HG03066 (cell line): Measurements from ENCODE around the gene WFDC10B.
"Not testable (repeated sequence)": the region's sequence is repeated elsewhere in the genome, so short reads cannot be mapped to it uniquely, and the experiment has no call there.

ENCODE experiments used
- ATAC-seq: cut with Tn5 transposase; IDR thresholded peaks from one replicate; pipeline ENCODE4 v1.9.1; 2021; ENCODE audit warnings: low read depth; ENCODE audit not compliant: unreplicated experiment

Gene WFDC10B

GRCh38 chr20:45704969-45705637 is at the start of gene WFDC10B:
Gene WFDC10B (minus strand): TSS chr20:45705019. CDS start chr20:45685992, 19,027 bp downstream.
- ATAC-seq: no peak

DNA sequence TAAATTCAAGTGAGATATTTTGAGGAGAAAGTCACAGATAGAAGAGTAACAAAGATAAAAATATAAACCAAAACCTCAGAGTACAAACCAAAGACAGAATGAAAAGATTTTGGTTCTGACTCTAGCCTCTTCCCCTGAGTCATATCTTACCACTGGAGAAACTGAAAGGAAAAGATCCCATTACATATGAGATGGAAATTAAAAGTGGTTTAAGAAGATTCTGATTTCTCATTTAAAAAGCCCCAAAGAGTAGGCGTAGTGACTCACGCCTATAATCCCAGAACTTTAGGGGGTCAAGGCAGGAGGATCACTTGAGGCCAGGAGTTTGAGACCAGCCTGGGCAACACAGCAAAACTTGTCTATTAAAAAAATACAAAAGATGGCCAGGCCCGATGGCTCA is 47.9 kb upstream of the WFDC10B start:
- ATAC-seq: no peak

DNA sequence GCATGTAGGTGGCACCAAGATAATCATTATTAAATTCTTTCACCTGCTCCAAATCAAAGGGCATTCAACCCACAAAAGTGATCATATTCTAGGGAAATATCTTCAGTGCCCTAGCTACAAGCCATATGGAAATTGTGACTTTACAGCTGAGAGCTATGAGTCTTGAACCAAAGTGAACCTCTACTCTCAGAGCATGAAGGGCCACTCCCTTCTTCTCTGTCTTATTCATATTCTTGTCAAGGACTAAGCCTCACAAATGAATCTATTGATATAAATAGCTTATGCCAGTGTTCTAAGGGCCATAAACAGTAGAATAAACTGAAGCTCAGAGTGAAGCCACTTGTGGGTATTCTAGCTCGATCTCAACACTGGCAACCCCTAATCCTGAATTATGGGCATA is 46.9 kb upstream of the WFDC10B start:
- no peak for ATAC-seq

DNA sequence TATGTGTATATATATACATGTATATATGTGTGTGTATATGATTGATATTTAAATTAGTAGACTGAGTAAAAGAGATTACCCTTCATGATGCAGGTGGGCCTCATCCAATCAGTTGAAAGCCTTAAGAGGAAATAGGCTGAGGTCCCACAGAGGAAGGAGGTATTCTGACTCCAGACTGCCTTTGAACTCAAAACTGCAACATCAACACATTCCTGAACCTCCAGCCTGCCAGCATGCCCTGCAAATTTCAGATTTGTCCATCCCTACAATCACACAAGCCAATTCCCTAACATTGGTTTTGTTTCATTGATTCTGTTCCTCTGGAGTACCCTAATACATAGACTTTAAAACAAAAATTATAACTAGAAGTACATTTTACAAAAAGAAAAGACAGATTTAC is 40.2 kb upstream of the WFDC10B start:
- no peak for ATAC-seq

- ATAC-seq: no peak
These were observed 37.8 kb upstream of the WFDC10B start for GRCh38 chr20:45742596-45742995.

DNA sequence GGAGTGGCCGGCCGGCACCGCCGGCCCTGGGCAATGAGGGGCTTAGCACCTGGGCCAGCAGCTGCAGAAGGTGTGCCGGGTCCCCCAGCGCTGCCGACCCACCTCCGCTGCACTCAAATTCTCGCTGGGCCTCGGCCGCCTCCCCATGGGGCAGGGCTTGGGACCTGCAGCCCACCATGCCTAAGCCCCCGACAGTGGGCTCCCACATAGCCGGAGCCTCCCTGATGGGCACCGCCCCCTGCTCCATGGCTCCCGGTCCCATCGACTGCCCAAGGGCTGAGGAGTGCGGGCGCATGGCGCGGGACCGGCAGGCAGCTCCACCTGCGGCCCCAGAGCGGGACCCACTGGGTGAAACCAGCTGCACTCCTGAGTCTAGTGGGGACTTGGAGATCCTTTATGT is 31.2 kb upstream of the WFDC10B start:
- no peak for ATAC-seq

GRCh38 chr20:45735552-45735951 is 30.7 kb upstream of the WFDC10B start:
- ATAC-seq: no peak

DNA sequence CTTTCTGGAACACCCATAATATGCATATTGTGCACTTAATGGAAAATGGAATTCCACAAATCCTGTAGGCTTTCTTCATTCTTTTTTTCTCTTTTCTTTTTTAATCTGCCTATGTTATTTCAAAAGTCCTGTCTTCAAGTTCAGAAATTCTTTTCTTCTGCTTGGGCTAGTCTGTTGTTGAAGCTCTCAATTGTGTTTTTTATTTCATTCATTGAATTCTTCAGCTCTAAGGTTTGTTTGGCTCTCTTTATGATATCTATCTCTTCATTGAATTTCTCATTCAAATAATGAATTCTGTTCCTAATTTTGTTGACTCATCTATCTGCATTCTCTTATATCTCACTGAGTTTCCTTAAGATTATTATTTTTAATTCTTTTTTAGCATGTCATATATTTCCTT is 27.4 kb upstream of the WFDC10B start:
- ATAC-seq: no peak

DNA sequence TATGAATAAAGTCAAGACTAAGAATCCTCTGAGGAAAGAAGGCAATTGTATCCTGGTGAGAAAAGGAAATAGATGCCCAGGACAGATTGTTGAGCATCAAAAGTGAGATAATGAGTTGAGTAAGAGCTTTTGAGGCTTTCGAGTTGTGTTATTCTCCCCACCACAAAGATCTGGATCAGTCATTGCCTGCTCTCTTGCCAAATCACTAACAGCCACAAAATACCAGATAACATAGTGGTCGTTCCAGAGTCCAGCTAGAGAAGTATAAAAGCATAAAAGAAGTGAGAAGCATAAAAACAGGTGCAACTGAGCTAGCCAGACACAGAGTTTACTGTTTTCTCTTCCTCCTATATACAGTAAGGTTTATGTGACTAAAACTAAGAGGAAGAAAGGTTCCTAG is 22.2 kb upstream of the WFDC10B start:
- no peak for ATAC-seq

GRCh38 chr20:45725134-45725533 is 20.3 kb upstream of the WFDC10B start:
- no peak for ATAC-seq

DNA sequence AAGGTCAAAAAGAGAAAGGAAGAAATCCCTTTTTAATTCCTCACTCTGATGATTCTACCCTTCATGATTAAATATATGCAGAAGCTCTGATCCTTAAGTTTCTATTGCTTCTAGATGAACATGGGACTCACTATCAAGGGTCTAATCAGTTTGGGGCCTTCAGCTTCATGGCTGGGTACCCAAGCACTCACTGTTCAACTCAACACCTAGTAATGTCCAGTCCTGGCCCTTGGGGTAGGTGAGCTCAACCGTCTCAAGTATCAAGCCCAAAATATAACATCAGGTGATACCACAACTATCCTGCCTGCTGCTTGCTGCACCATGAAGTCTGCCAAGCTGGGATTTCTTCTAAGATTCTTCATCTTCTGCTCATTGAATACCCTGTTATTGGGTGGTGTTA is 17.2 kb upstream of the WFDC10B start, which contains the start of gene SPINT4:
SPINT4 (plus strand) TSS at position 301 of the 400 bp plus-strand sequence; CDS start at position 322, 21 bp downstream.
- no peak for ATAC-seq

DNA sequence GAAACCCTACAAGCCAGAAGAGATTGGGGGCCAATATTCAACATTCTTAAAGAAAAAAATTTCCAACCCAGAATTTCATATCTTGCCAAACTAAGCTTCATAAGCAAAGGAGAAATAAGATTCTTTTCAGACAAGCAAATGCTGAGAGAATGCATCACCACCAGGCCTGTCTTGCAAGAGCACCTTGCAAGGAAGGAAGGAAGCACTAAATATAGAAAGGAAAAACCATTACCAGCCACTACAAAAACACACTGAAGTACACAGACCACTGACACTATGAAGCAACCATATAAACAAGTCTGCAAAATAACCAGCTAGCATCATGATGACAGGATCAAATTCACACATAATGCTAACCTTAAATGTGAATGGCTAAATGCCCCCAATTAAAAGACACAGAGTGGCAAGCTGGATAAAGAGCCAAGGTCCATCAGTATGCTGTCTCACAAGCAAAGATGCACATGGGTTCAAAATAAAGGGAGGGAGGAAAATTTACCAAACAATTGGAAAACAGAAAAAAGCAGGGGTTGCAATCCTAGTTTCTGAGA is 11.4 kb upstream of the WFDC10B start:
- ATAC-seq: not testable (repeated sequence)

DNA sequence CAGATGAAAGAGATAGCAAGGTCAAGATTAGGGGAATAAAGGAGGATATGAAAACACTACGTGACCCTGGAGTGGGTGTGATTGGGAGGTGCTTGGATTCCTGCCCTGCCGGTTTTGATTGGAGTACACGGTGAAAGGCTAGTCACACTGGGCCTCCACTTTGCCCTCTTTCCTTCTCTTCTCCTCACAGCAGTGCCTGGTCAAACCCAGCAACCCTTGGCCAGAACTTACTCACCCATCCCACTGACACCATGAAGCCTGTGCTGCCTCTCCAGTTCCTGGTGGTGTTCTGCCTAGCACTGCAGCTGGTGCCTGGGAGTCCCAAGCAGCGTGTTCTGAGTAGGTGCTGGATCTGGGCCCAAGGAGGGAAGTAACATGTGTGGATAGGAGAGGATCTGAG is 2.9 kb downstream of the WFDC10B start, which contains the start of gene WFDC13:
WFDC13 (plus strand) TSS at position 166 of the 400 bp plus-strand sequence; CDS start at position 252, 86 bp downstream.
- no peak for ATAC-seq

DNA sequence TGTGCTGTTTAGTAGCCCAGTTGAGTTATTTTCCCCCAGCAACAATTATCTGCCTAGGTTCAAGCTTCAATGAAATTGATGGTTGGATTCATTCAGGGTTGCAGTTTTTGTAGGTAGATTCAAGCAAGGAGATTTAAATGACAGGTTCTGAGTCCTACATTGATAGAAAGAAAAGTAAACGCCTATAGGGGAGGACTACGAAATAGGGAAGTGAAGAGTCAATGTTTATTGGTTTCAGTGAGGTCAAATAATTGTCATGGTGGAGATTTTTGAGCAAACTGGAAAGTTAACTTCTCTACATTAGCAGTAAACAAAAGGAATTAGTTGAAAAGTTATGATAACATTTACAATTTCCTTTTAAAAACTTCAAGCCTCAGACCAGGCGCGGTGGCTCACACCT is 3.7 kb downstream of the WFDC10B start:
- no peak for ATAC-seq

GRCh38 chr20:45695496-45695895 is 9.3 kb downstream of the WFDC10B start:
- ATAC-seq: no peak

- not testable (repeated sequence) for ATAC-seq
These were observed 11.5 kb downstream of the WFDC10B start for GRCh38 chr20:45693346-45693745.

DNA sequence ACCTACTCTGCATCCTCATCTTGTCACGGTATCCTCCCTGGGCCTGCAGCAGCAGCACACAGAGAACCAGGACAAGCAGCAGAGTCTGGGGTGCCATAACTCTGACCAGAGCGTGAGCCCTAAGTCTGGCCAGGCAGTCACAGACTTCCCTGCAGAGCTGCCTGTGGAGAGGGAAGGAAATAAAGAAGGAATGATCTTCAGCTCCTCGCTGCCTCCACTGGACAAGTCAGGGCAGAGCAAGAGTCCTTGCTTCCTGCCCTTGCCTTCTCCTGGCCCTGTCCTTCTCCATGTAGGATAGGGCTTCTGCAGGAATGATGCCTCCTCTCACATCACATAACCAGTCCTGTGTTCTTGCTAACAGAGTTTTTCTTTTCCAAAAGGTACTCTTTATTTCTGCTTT is 18.9 kb downstream of the WFDC10B start:
- ATAC-seq: no peak

GRCh38 chr20:45679650-45680049 is 25.2 kb downstream of the WFDC10B start:
- ATAC-seq: no peak

- no peak for ATAC-seq
These were observed 32.1 kb downstream of the WFDC10B start for GRCh38 chr20:45672765-45673164.

- no peak for ATAC-seq
These were observed 34.7 kb downstream of the WFDC10B start, which contains the start of gene WFDC11 for GRCh38 chr20:45670139-45670538. Gene WFDC11 (minus strand): TSS chr20:45670239. CDS start chr20:45650600, 19,639 bp downstream.

DNA sequence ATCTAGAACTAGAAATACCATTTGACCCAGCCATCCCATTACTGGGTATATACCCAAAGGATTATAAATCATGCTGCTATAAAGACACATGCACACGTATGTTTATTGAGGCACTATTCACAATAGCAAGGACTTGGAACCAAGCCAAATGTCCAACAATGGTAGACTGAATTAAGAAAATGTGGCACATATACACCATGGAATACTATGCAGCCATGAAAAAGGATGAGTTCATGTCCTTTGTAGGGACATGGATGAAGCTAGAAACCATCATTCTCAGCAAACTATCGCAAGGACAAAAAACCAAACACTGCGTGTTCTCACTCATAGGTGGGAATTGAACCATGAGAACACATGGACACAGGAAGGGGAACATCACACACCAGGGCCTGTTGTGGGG is 47.8 kb downstream of the WFDC10B start:
- ATAC-seq: not testable (repeated sequence)

- not testable (repeated sequence) for ATAC-seq
These were observed 53.1 kb downstream of the WFDC10B start for GRCh38 chr20:45651726-45652125.
